Measurements from ENCODE around the gene LTBP2.

DNA sequence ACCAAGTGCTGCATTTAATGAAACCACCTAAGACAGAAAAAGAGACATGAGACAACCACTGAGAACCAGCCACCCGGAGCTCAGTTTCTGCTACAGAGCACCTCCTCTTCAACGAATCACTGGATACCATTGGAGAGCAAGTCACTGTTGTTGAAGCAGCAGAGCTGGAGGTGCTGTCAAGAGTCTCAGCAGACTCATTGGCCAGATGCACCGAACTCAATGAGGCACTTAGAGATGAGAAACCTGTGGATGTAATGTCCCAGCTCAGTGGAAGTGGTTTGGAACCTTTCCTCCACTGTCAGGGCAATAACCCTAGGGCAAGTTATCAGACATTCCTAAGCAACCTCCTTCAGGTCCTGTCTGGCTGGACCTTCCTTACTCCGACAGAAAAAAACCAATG, 132.0 kb downstream of the LTBP2 start:
- TF ChIP-seq EZH2phosphoT487 (IDR thresholded peaks at IDR 0.05; ENCODE audit: low read length) = no peak
- TF ChIP-seq, protein P1, sequence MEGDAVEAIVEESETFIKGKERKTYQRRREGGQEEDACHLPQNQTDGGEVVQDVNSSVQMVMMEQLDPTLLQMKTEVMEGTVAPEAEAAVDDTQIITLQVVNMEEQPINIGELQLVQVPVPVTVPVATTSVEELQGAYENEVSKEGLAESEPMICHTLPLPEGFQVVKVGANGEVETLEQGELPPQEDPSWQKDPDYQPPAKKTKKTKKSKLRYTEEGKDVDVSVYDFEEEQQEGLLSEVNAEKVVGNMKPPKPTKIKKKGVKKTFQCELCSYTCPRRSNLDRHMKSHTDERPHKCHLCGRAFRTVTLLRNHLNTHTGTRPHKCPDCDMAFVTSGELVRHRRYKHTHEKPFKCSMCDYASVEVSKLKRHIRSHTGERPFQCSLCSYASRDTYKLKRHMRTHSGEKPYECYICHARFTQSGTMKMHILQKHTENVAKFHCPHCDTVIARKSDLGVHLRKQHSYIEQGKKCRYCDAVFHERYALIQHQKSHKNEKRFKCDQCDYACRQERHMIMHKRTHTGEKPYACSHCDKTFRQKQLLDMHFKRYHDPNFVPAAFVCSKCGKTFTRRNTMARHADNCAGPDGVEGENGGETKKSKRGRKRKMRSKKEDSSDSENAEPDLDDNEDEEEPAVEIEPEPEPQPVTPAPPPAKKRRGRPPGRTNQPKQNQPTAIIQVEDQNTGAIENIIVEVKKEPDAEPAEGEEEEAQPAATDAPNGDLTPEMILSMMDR (IDR thresholded peaks at IDR 0.05; ENCODE audit: low read length) = no peak

Data from MM.1S (cell line).